Caco-2 (cell line): ENCODE data around the gene SGCA. TPM values are rescaled to one million over a fixed set of nuclear protein-coding genes. Genes with fewer than 3 reads are reported as not detected.

Source experiments
- BruUV-seq: library from RNA; stranded (reverse); fragments of 400-500 nt; replicated peaks from 2 replicates; lab custom pipeline; 2021; lab: Mats Ljungman, UMichigan
- CTCF ChIA-PET: fragments of 300-600 bp; sonication (Branson Sonifier 250); formaldehyde crosslinking; loops from one replicate; lab custom pipeline; 2022; ENCODE audit warnings: antibody characterized with exemption; lab: Charles Lee
- POLR2A ChIA-PET: fragments of 300-600 bp; sonication (Branson Sonifier 250); formaldehyde crosslinking; loops from one replicate; lab custom pipeline; 2022; ENCODE audit warnings: antibody characterized with exemption; lab: Charles Lee
- DNase-seq, 2 experiments: peaks; one replicate each; pipeline versions ENCODE4 v3.0.0 to v3.0.0-alpha.2; 2020 to 2022
- H3K27me3 ChIP-seq: replicated peaks from 2 replicates; pipeline ENCODE4 v1.6.0; 2011; ENCODE audit warnings: low read length; ENCODE audit not compliant: control insufficient read depth, insufficient read depth
- H3K36me3 ChIP-seq: 2 replicates; pipeline ENCODE4 v1.5.1; 2011; ENCODE audit warnings: low read length; ENCODE audit not compliant: control insufficient read depth, insufficient read depth
- H3K4me1 ChIP-seq: fragments of 250-450 bp; sonication (Bioruptor Pico); 2 replicates; pipeline ENCODE4 v1.5.1; 2020; ENCODE audit warnings: mild to moderate bottlenecking
- H3K4me3 ChIP-seq: 2 replicates; pipeline ENCODE4 v1.5.1; 2011; ENCODE audit warnings: low read depth, mild to moderate bottlenecking, control low read depth, low read length
- H3K9me3 ChIP-seq: fragments of 250-450 bp; sonication (Bioruptor Pico); 2 replicates; pipeline ENCODE4 v1.5.1; 2020; ENCODE audit warnings: mild to moderate bottlenecking, moderate library complexity
- H3K27ac Mint-ChIP-seq: one replicate; pipeline ENCODE4 v1.8.0; 2022; ENCODE audit warnings: mixed read lengths; ENCODE audit not compliant: unreplicated experiment
- H3K27me3 Mint-ChIP-seq: one replicate; pipeline ENCODE4 v1.8.0; 2022; ENCODE audit warnings: mixed read lengths; ENCODE audit not compliant: insufficient read depth, unreplicated experiment
- H3K36me3 Mint-ChIP-seq: one replicate; pipeline ENCODE4 v1.8.0; 2022; ENCODE audit warnings: mild to moderate bottlenecking, mixed read lengths; ENCODE audit not compliant: insufficient read depth, unreplicated experiment
- H3K4me1 Mint-ChIP-seq: one replicate; pipeline ENCODE4 v1.8.0; 2022; ENCODE audit warnings: low read depth, mixed read lengths; ENCODE audit not compliant: unreplicated experiment
- H3K4me3 Mint-ChIP-seq: one replicate; pipeline ENCODE4 v1.8.0; 2022; ENCODE audit warnings: mild to moderate bottlenecking, moderate library complexity, mixed read lengths; ENCODE audit not compliant: unreplicated experiment
- H3K9me3 Mint-ChIP-seq: one replicate; pipeline ENCODE4 v1.8.0; 2022; ENCODE audit warnings: mixed read lengths; ENCODE audit not compliant: unreplicated experiment
- intact Hi-C: fragments of 100-400 bp; cut with micrococcal nuclease; formaldehyde crosslinking; loops from one replicate; pipeline ENCODE4 v1.10.0; 2022; ENCODE audit not compliant: unreplicated experiment
- total RNA-seq: library from RNA; stranded (reverse); gene quantifications from 2 replicates; pipeline ENCODE4 v1.2.3, GENCODE V29; 2022
- TF ChIP-seq, protein P1 (sequence below), 2 experiments: fragments of 200-600 bp in 1 of 2; IDR thresholded peaks; 1 replicate in 1 of 2; 2 replicates in 1 of 2; pipeline versions ENCODE4 v1.5.1 to v1.8.0; 2011 to 2022; ENCODE audit warnings: antibody characterized with exemption in 1 of 2, control low read depth in 1 of 2, inconsistent platforms in 1 of 2, low read depth in 1 of 2, low read length in 1 of 2, mild to moderate bottlenecking in 1 of 2, moderate library complexity in 1 of 2; ENCODE audit not compliant: insufficient read depth in 1 of 2, severe bottlenecking in 1 of 2, unreplicated experiment in 1 of 2

The SGCA gene
- total RNA-seq, 1 experiment from 2014 or later = not detected

GRCh38 chr17:50146927-50147665 lies 18.7 kb upstream of the SGCA start:
- H3K4me1 Mint-ChIP-seq = peaks cover 32% of the 10 kb centered on the region
- H3K27ac Mint-ChIP-seq = peak overlapping the region; percentile 77
- CTCF ChIA-PET = interaction anchor here (0.6 to 1.5 kb wide), 7 partner anchors 8 to 245 kb away, joined by 3 to 8 read pairs (median 5); no protein-coding TSS in a partner anchor
- H3K9me3 Mint-ChIP-seq = no peaks in the 10 kb centered on the region
- Histone ChIP-seq H3K36me3 (peaks cover 9% of the 10 kb centered on the region; the same call in 1 of the 2 replicates), H3K4me3 (no peak overlapping the region; the same call in 1 of the 2 replicates), H3K4me1 (peaks cover 27% of the 10 kb centered on the region), H3K9me3 (no peaks in the 10 kb centered on the region), H3K27me3 (no peaks in the 10 kb centered on the region)
- TF ChIP-seq, protein P1, sequence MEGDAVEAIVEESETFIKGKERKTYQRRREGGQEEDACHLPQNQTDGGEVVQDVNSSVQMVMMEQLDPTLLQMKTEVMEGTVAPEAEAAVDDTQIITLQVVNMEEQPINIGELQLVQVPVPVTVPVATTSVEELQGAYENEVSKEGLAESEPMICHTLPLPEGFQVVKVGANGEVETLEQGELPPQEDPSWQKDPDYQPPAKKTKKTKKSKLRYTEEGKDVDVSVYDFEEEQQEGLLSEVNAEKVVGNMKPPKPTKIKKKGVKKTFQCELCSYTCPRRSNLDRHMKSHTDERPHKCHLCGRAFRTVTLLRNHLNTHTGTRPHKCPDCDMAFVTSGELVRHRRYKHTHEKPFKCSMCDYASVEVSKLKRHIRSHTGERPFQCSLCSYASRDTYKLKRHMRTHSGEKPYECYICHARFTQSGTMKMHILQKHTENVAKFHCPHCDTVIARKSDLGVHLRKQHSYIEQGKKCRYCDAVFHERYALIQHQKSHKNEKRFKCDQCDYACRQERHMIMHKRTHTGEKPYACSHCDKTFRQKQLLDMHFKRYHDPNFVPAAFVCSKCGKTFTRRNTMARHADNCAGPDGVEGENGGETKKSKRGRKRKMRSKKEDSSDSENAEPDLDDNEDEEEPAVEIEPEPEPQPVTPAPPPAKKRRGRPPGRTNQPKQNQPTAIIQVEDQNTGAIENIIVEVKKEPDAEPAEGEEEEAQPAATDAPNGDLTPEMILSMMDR (IDR thresholded peaks at IDR 0.05; ENCODE audit: insufficient read depth in 1 of 2, low read depth in 1 of 2, low read length in 1 of 2, severe bottlenecking in 1 of 2, unreplicated experiment in 1 of 2) = no peak
- intact Hi-C loops = loop anchor here (2.0 kb wide), 1 partner anchor 14 kb away; no protein-coding TSS in a partner anchor
- H3K27me3 Mint-ChIP-seq = no peaks in the 10 kb centered on the region
- no TSS peak for BruUV-seq
- POLR2A ChIA-PET = interaction anchor here (0.5 to 0.6 kb wide), 2 partner anchors 197 to 388 kb away, joined by 9 to 14 read pairs; no protein-coding TSS in a partner anchor
- DNase-seq = no peak
- peaks cover 21% of the 10 kb centered on the region for H3K36me3 Mint-ChIP-seq
- peak overlapping the region; percentile 81 for H3K4me3 Mint-ChIP-seq

GRCh38 chr17:50147841-50148225 lies 18.0 kb upstream of the SGCA start:
- Mint-ChIP-seq H3K36me3 (peaks cover 20% of the 10 kb centered on the region), H3K27ac (peak overlapping the region; percentile 77), H3K27me3 (no peaks in the 10 kb centered on the region), H3K4me3 (peak overlapping the region; percentile 81), H3K9me3 (no peaks in the 10 kb centered on the region), H3K4me1 (peaks cover 39% of the 10 kb centered on the region)
- peak overlapping the region; percentile 3; the same call in 1 of the 2 replicates for H3K4me3 ChIP-seq
- CTCF ChIA-PET = interaction anchor here (0.6 to 2.2 kb wide), 10 partner anchors 9 to 278 kb away, joined by 3 to 8 read pairs (median 4); no protein-coding TSS in a partner anchor
- H3K4me1 ChIP-seq = peaks cover 34% of the 10 kb centered on the region
- TF ChIP-seq, protein P1 (IDR thresholded peaks at IDR 0.05; ENCODE audit: insufficient read depth in 1 of 2, low read depth in 1 of 2, low read length in 1 of 2, severe bottlenecking in 1 of 2, unreplicated experiment in 1 of 2) = no peak
- peaks cover 9% of the 10 kb centered on the region; the same call in 1 of the 2 replicates for H3K36me3 ChIP-seq
- POLR2A ChIA-PET = interaction anchor here (0.6 to 0.7 kb wide), 2 partner anchors 258 to 388 kb away, joined by 4 to 9 read pairs; no protein-coding TSS in a partner anchor
- H3K27me3 ChIP-seq = no peaks in the 10 kb centered on the region
- intact Hi-C loops = loop anchor here (1.0 to 2.0 kb wide), 2 partner anchors 8 to 15 kb away; no protein-coding TSS in a partner anchor
- no peaks in the 10 kb centered on the region for H3K9me3 ChIP-seq
- peak in 1 of 2 experiments; percentile 74 for DNase-seq
- BruUV-seq = no TSS peak
